ENCODE data around the gene ALDH1A1. TPM values are rescaled to one million over a fixed set of nuclear protein-coding genes. Genes with fewer than 3 reads are reported as not detected.

The ALDH1A1 gene
- total RNA-seq, 1 donor from 2014 or later: 19.2 TPM

DNA sequence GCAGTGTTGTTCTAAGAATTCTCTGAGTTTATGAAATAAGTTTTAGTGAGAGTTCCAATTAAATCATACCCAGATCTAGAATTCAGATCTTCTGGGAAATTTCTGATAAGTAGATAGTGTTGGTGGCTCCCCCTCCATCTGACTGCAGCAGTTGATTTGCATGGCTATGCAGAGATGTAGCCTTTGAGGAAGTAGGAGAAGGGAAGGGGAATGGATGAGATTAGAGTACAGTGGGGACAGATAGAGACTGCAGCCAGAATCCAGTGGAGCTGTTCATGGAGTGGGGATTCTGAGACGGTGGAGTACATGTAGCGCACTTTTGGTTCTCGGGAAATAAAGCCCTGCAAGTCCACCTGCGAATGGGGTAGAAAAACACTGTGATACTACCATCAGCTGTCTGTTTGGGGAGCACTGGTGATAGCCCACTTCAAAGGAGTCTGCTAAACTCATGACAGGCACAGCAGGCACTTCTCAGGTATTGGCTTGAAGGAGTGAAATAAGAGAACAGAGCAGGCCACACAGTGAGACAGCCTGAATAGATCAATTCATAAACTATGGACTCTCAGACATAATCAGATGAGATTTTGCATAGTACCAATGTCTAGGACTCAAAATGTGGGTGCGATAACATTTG is 96.8 kb downstream of the ALDH1A1 start:
- no peak for DNase-seq

DNA sequence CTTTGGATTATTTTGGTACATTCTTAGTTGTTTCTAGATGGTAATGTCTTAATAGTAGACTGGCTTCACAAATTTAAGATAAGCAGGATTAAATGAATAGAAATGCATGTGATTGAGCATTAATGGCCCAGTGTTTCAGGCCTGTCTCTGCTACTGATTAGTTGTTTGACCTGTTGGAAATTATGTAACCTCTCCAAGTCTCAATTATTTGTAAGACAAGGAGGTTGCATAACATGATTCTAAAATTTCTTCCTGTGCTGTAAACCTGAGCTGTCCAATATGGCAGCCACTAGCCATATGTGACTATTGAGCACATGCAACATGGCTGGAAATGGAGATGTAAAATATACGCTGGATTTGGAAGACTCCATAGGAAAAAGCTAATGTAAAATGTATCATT is 97.5 kb downstream of the ALDH1A1 start:
- DNase-seq: no peak

Other genes with a start within 250 kb of the ALDH1A1 start
- 342 TPM for gene ANXA1, start 198.8 kb upstream of the ALDH1A1 start, total RNA-seq

Data from skin of body (tissue), 2 donors.